MM.1S (cell line): ENCODE data around the gene CNTROB.

Experiments
- DNase-seq: peaks from one replicate; pipeline ENCODE4 v3.0.0-alpha.2; 2015
- H2AFZ ChIP-seq: fragments of 300-600 bp; sonication (generic); 2 replicates; pipeline ENCODE4 v1.6.0; 2016; ENCODE audit warnings: antibody characterized with exemption, low read length
- H3F3A ChIP-seq: fragments of 300-600 bp; sonication (generic); 2 replicates; pipeline ENCODE4 v1.6.1; 2016; ENCODE audit warnings: mild to moderate bottlenecking, antibody characterized with exemption, low read length, moderate library complexity, mixed read lengths; ENCODE audit not compliant: insufficient read depth
- H3K27ac ChIP-seq: fragments of 300-600 bp; sonication (generic); 2 replicates; pipeline ENCODE4 v1.5.1; 2016; ENCODE audit warnings: mild to moderate bottlenecking, low read length
- H3K27me3 ChIP-seq: fragments of 300-600 bp; sonication (generic); replicated peaks from 2 replicates; pipeline ENCODE4 v1.6.0; 2016; ENCODE audit warnings: low read length; ENCODE audit not compliant: insufficient read depth
- H3K36me3 ChIP-seq: fragments of 300-600 bp; sonication (generic); replicated peaks from 2 replicates; pipeline ENCODE4 v1.6.1; 2016; ENCODE audit warnings: mild to moderate bottlenecking, low read length, mixed read lengths; ENCODE audit not compliant: insufficient read depth
- H3K4me1 ChIP-seq: fragments of 300-600 bp; sonication (generic); 2 replicates; pipeline ENCODE4 v1.6.1; 2016; ENCODE audit warnings: low read length, mixed read lengths
- H3K4me2 ChIP-seq: fragments of 300-600 bp; sonication (generic); 2 replicates; pipeline ENCODE4 v1.6.0; 2016; ENCODE audit warnings: low read depth, low read length
- H3K4me3 ChIP-seq: fragments of 300-600 bp; sonication (generic); 2 replicates; pipeline ENCODE4 v1.5.1; 2016; ENCODE audit warnings: low read length, mixed read lengths
- H3K79me2 ChIP-seq: fragments of 300-600 bp; sonication (generic); 2 replicates; pipeline ENCODE4 v1.6.1; 2016; ENCODE audit warnings: mixed run types, low read length, mixed read lengths
- H3K9ac ChIP-seq: fragments of 300-600 bp; sonication (generic); 2 replicates; pipeline ENCODE4 v1.6.1; 2016; ENCODE audit warnings: low read length, mixed read lengths
- H3K9me2 ChIP-seq: fragments of 300-600 bp; sonication (generic); replicated peaks from 2 replicates; pipeline ENCODE4 v1.6.1; 2016; ENCODE audit warnings: mild to moderate bottlenecking, low read length, mixed read lengths; ENCODE audit not compliant: insufficient read depth
- H3K9me3 ChIP-seq: fragments of 300-600 bp; sonication (generic); replicated peaks from 2 replicates; pipeline ENCODE4 v1.6.1; 2016; ENCODE audit warnings: mild to moderate bottlenecking, low read length, mixed read lengths; ENCODE audit not compliant: insufficient read depth
- H4K20me1 ChIP-seq: fragments of 300-600 bp; sonication (generic); 2 replicates; pipeline ENCODE4 v1.6.1; 2016; ENCODE audit warnings: mild to moderate bottlenecking, low read length, moderate library complexity, mixed read lengths; ENCODE audit not compliant: insufficient read depth
- CTCF ChIP-seq: fragments of 300-600 bp; sonication (generic); IDR thresholded peaks from 2 replicates; pipeline ENCODE4 v1.5.1; 2016; ENCODE audit warnings: antibody characterized with exemption, low read length, mixed read lengths
- EZH2 ChIP-seq: fragments of 300-600 bp; sonication (generic); optimal IDR thresholded peaks from 2 replicates; pipeline ENCODE3; 2017; ENCODE audit warnings: low read depth, mild to moderate bottlenecking, antibody characterized with exemption, low read length, mixed read lengths
- EZH2phosphoT487 ChIP-seq: fragments of 300-600 bp; sonication (generic); IDR thresholded peaks from 2 replicates; pipeline ENCODE4 v1.6.1; 2018; ENCODE audit warnings: antibody characterized with exemption, low read length

Gene CNTROB

GRCh38 chr17:7916808-7917207 is 15.2 kb upstream of the CNTROB start:
- Histone ChIP-seq H4K20me1 (no peaks in the 10 kb centered on the region), H3K4me3 (no peak overlapping the region), H3K4me1 (no peaks in the 10 kb centered on the region), H3K27ac (no peak overlapping the region), H3F3A (no peaks in the 10 kb centered on the region), H3K79me2 (no peaks in the 10 kb centered on the region), H3K9ac (no peak overlapping the region), H3K4me2 (no peak overlapping the region), H3K9me2 (no peaks in the 10 kb centered on the region), H3K27me3 (peaks cover 25% of the 10 kb centered on the region), H2AFZ (no peak overlapping the region), H3K9me3 (no peaks in the 10 kb centered on the region), H3K36me3 (no peaks in the 10 kb centered on the region)
- TF ChIP-seq EZH2, result no peak
- no peak for TF ChIP-seq EZH2phosphoT487
- TF ChIP-seq CTCF, result no peak
- no peak for DNase-seq

GRCh38 chr17:7922269-7922844 is 9.6 kb upstream of the CNTROB start:
- peak overlapping the region; percentile 74; the same call in 1 of the 2 replicates for H3K4me2 ChIP-seq
- H4K20me1 ChIP-seq, result no peaks in the 10 kb centered on the region
- no peaks in the 10 kb centered on the region for H3K36me3 ChIP-seq
- H3K9ac ChIP-seq, result peak overlapping the region; percentile 13; the same call in 1 of the 2 replicates
- no peak for TF ChIP-seq CTCF
- TF ChIP-seq EZH2, result no peak
- TF ChIP-seq EZH2phosphoT487, result no peak
- no peak overlapping the region for H3K27ac ChIP-seq
- no peaks in the 10 kb centered on the region for H3K9me2 ChIP-seq
- no peaks in the 10 kb centered on the region for H3K79me2 ChIP-seq
- H3K27me3 ChIP-seq, result peaks cover 16% of the 10 kb centered on the region; the same call in 1 of the 2 replicates
- peak overlapping the region; percentile 55 for H3K4me3 ChIP-seq
- H2AFZ ChIP-seq, result peak overlapping the region; percentile 79
- H3K9me3 ChIP-seq, result no peaks in the 10 kb centered on the region
- no peak for DNase-seq
- H3F3A ChIP-seq, result no peaks in the 10 kb centered on the region
- no peaks in the 10 kb centered on the region; the same call in 1 of the 2 replicates for H3K4me1 ChIP-seq

GRCh38 chr17:7922845-7923628 is 9.0 kb upstream of the CNTROB start:
- Histone ChIP-seq H3K27me3 (peaks cover 16% of the 10 kb centered on the region; the same call in 1 of the 2 replicates), H2AFZ (peak overlapping the region; percentile 79), H3K4me2 (peak overlapping the region; percentile 74), H3K79me2 (no peaks in the 10 kb centered on the region), H3K4me3 (peak overlapping the region; percentile 55), H3K36me3 (no peaks in the 10 kb centered on the region), H3K4me1 (no peaks in the 10 kb centered on the region; the same call in 1 of the 2 replicates), H3K27ac (no peak overlapping the region), H3K9me2 (no peaks in the 10 kb centered on the region), H4K20me1 (no peaks in the 10 kb centered on the region), H3K9ac (peak overlapping the region; percentile 13; the same call in 1 of the 2 replicates), H3K9me3 (no peaks in the 10 kb centered on the region), H3F3A (no peaks in the 10 kb centered on the region)
- peak; percentile 62 for DNase-seq
- TF ChIP-seq EZH2phosphoT487, result no peak
- no peak for TF ChIP-seq CTCF
- TF ChIP-seq EZH2, result no peak
